ENCODE measurements around the gene RPS18.

DNA sequence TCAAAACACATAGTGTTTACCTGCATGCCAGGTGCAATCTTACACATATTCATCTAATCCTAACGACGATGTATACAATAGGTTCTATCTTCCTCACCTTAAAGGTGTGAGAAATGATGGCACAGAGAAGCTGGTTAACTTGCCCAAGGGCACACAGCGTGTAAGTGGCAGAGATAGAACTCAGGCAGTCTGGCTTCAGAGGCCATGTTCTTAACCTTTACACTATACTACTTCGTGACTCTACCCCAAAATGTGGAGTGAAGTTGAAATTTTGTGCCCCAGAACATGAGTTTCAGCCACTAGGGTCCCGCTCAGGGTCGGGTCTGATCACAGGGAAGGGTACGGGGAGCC is 783 bp upstream of the RPS18 start:
- no peak for TF ChIP-seq POLR2A (IDR thresholded peaks at IDR 0.05)
- TF ChIP-seq, protein P1, sequence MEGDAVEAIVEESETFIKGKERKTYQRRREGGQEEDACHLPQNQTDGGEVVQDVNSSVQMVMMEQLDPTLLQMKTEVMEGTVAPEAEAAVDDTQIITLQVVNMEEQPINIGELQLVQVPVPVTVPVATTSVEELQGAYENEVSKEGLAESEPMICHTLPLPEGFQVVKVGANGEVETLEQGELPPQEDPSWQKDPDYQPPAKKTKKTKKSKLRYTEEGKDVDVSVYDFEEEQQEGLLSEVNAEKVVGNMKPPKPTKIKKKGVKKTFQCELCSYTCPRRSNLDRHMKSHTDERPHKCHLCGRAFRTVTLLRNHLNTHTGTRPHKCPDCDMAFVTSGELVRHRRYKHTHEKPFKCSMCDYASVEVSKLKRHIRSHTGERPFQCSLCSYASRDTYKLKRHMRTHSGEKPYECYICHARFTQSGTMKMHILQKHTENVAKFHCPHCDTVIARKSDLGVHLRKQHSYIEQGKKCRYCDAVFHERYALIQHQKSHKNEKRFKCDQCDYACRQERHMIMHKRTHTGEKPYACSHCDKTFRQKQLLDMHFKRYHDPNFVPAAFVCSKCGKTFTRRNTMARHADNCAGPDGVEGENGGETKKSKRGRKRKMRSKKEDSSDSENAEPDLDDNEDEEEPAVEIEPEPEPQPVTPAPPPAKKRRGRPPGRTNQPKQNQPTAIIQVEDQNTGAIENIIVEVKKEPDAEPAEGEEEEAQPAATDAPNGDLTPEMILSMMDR (IDR thresholded peaks at IDR 0.05): no peak

All from ovary (tissue), 3 donors.